Measurements from ENCODE around the gene KCNG2. TPM values are rescaled to one million over a fixed set of nuclear protein-coding genes. Genes with fewer than 3 reads are reported as not detected.
A peak's percentile ranks its signal among the peaks of the same experiment; 100 is the strongest.

The KCNG2 gene
- total RNA-seq, 1 donor, result not detected

DNA sequence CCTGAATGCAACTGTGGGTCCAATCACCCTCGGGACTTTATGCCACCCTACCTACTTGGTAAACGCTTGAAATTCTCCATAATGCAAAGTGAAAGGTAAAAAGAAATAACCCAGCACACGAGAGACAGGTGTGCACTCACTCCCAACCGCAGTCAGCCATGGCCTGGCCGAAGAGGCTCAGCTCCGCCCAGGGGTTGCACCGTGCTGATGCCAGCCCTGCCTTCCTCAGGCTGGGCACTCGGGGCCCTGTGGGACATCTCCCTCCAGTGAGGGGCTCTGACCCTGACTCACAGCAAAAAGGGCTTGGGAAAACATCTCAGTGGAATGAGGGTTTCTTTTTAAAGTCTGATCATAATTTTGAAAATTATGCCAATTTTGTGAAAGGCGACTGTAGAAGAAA lies 140.5 kb downstream of the KCNG2 start:
- Histone ChIP-seq H3K9me3 (ENCODE audit: low read depth, low read length) (no peaks in the 10 kb centered on the region), H3K79me2 (ENCODE audit: insufficient read depth, low read length) (peaks cover 93% of the 10 kb centered on the region), H4K20me1 (ENCODE audit: insufficient read depth, low read length) (peaks cover 34% of the 10 kb centered on the region), H3K27me3 (ENCODE audit: insufficient read depth, low read length) (no peaks in the 10 kb centered on the region), H3K36me3 (ENCODE audit: insufficient read depth, low read length) (peaks cover 43% of the 10 kb centered on the region), H3K4me1 (ENCODE audit: insufficient read depth, low read length) (no peaks in the 10 kb centered on the region), H2AFZ (ENCODE audit: low read length) (no peak overlapping the region), H3K4me2 (ENCODE audit: insufficient read depth, low read length) (no peak overlapping the region), H3K4me3 (ENCODE audit: insufficient read depth, low read length) (no peak overlapping the region), H3K27ac (ENCODE audit: low read depth, low read length) (no peak overlapping the region)
- no peak for TF ChIP-seq CTCF (IDR thresholded peaks at IDR 0.05; ENCODE audit: extremely low read depth, low read depth, low read length)
- no peak for DNase-seq (ENCODE audit: insufficient read length, low spot score, missing footprints)

GRCh38 chr18:79939096-79939495 lies 141.4 kb downstream of the KCNG2 start:
- Histone ChIP-seq H2AFZ (ENCODE audit: low read length) (no peak overlapping the region), H4K20me1 (ENCODE audit: insufficient read depth, low read length) (peaks cover 42% of the 10 kb centered on the region), H3K4me2 (ENCODE audit: insufficient read depth, low read length) (no peak overlapping the region), H3K4me3 (ENCODE audit: insufficient read depth, low read length) (no peak overlapping the region), H3K9me3 (ENCODE audit: low read depth, low read length) (no peaks in the 10 kb centered on the region), H3K27me3 (ENCODE audit: insufficient read depth, low read length) (no peaks in the 10 kb centered on the region), H3K36me3 (ENCODE audit: insufficient read depth, low read length) (peaks cover 39% of the 10 kb centered on the region), H3K79me2 (ENCODE audit: insufficient read depth, low read length) (peaks cover 94% of the 10 kb centered on the region), H3K4me1 (ENCODE audit: insufficient read depth, low read length) (no peaks in the 10 kb centered on the region), H3K27ac (ENCODE audit: low read depth, low read length) (no peak overlapping the region)
- no peak for TF ChIP-seq CTCF (IDR thresholded peaks at IDR 0.05; ENCODE audit: extremely low read depth, low read depth, low read length)
- DNase-seq (ENCODE audit: insufficient read length, low spot score, missing footprints), result peak; percentile 71

DNA sequence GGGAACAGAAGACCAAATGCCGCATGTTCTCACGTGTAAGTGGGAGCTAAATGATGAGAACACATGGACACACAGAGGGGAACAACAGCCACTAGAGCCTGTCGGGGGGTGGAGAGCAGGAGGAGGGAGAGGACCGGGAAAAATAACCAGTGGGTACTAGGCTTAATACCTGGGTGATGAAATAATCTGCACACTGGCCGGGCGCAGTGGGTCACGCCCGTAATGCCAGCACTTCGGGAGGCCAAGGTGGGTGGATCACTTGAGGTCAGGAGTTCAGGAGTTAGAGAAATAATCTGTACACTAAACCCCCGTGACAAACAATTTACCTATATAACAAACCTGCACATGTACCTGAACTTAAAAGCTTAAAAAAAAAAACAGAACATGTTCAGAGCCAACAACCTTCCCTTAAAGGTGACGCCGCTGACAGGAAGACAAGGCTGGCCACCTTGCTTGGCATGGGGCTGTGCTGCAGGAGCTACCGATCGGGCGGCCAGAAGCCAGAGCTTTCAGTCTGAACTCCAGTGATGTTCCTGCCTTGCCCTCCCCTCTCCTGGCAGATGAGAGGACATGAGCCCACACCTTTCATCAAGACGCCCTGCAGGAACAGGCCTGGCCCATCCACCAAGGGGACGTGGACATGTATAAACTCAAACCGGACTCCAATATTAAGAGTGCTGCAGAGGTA lies 142.5 kb downstream of the KCNG2 start:
- Histone ChIP-seq H3K4me3 (ENCODE audit: insufficient read depth, low read length) (no peak overlapping the region), H3K27ac (ENCODE audit: low read depth, low read length) (no peak overlapping the region), H3K4me1 (ENCODE audit: insufficient read depth, low read length) (no peaks in the 10 kb centered on the region), H2AFZ (ENCODE audit: low read length) (no peak overlapping the region), H3K9me3 (ENCODE audit: low read depth, low read length) (no peaks in the 10 kb centered on the region), H4K20me1 (ENCODE audit: insufficient read depth, low read length) (peaks cover 45% of the 10 kb centered on the region), H3K79me2 (ENCODE audit: insufficient read depth, low read length) (peaks cover 95% of the 10 kb centered on the region), H3K27me3 (ENCODE audit: insufficient read depth, low read length) (no peaks in the 10 kb centered on the region), H3K4me2 (ENCODE audit: insufficient read depth, low read length) (no peak overlapping the region), H3K36me3 (ENCODE audit: insufficient read depth, low read length) (peaks cover 39% of the 10 kb centered on the region)
- DNase-seq (ENCODE audit: insufficient read length, low spot score, missing footprints), result peak; percentile 47
- TF ChIP-seq CTCF (IDR thresholded peaks at IDR 0.05; ENCODE audit: extremely low read depth, low read depth, low read length), result no peak

DNA sequence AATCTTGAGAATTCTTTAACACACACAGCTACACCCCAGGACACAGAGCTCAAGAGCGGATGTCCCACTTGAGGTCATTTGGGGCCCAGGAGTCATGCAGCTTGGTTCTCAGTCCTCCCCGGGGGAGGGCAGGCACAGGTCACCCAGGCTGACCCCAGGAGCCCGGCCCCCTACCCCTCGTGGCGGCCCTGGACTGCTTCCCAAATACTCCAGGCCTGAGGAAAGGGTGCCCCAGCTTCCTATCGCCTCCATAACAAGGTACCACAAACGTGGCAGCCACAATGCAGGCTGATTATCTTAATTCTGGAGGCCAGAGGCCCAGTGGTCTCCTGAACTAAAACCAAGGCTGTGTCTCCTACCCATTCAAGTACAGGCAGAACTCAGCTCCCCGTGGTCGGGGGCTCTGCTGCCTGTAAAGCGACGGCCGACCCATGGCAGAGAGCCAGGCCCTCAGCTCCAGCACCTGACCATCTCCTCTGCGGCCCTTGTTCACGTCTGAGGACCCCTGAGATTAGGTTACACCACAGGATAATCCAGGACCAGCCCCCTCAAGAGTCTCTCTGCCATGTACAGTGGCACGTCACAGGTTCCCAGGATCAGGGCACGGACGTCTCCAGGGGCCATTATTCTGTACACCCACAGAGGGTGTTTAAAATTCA lies 143.2 kb downstream of the KCNG2 start:
- no peak for TF ChIP-seq CTCF (IDR thresholded peaks at IDR 0.05; ENCODE audit: extremely low read depth, low read depth, low read length)
- Histone ChIP-seq H3K9me3 (ENCODE audit: low read depth, low read length) (no peaks in the 10 kb centered on the region), H3K27ac (ENCODE audit: low read depth, low read length) (no peak overlapping the region), H3K4me2 (ENCODE audit: insufficient read depth, low read length) (no peak overlapping the region), H4K20me1 (ENCODE audit: insufficient read depth, low read length) (peaks cover 49% of the 10 kb centered on the region), H3K4me1 (ENCODE audit: insufficient read depth, low read length) (no peaks in the 10 kb centered on the region), H3K27me3 (ENCODE audit: insufficient read depth, low read length) (no peaks in the 10 kb centered on the region), H2AFZ (ENCODE audit: low read length) (no peak overlapping the region), H3K4me3 (ENCODE audit: insufficient read depth, low read length) (no peak overlapping the region), H3K36me3 (ENCODE audit: insufficient read depth, low read length) (peaks cover 33% of the 10 kb centered on the region), H3K79me2 (ENCODE audit: insufficient read depth, low read length) (peaks cover 95% of the 10 kb centered on the region)
- no peak for DNase-seq (ENCODE audit: insufficient read length, low spot score, missing footprints)
